HepG2 (cell line): ENCODE measurements around the gene AGO4. TPM values are rescaled to one million over a fixed set of nuclear protein-coding genes. Genes with fewer than 3 reads are reported as not detected.
A peak's percentile ranks its signal among the peaks of the same experiment; 100 is the strongest.

Source experiments
- ATAC-seq: fragments of 200-7000 bp; cut with Tn5 transposase; 3 replicates; pipeline ENCODE4 v1.9.1; 2020; ENCODE audit warnings: mild to moderate bottlenecking, moderate library complexity
- BruUV-seq: library from RNA; stranded (reverse); fragments of 400-500 nt; replicated peaks from 2 replicates; lab custom pipeline; 2021; lab: Mats Ljungman, UMichigan
- CTCF ChIA-PET: fragments of 300-600 bp; formaldehyde crosslinking; extraction: SDS; loops from one replicate; lab custom pipeline; 2021; ENCODE audit warnings: low total read pairs, inconsistent platforms, low intra/inter-chr PET ratio; lab: Yijun Ruan, JAX
- POLR2A ChIA-PET: fragments of 350-600 bp; sonication (Branson Sonifier 250); formaldehyde crosslinking; loops from one replicate; lab custom pipeline; 2020; ENCODE audit warnings: antibody characterized with exemption, inconsistent platforms; lab: Yijun Ruan, JAX
- DNase-seq: peaks from one replicate; pipeline ENCODE4 v3.0.0-alpha.2; 2015; ENCODE audit warnings: low spot score
- FAIRE-seq: peaks from 3 replicates; lab custom pipeline; 2011; peaks lifted over from hg19 to GRCh38; lab: Jason Lieb, UNC
- H2AFZ ChIP-seq: one replicate; pipeline ENCODE4 v1.6.1; 2011; ENCODE audit warnings: low read length, inconsistent platforms
- H3K27ac ChIP-seq: fragments of 300-600 bp; 3 replicates; pipeline ENCODE4 v1.8.0; 2011; ENCODE audit warnings: mixed run types, mild to moderate bottlenecking, mixed read lengths, low read length, inconsistent platforms; ENCODE audit not compliant: insufficient read depth; ENCODE audit errors: extremely low read length
- H3K27me3 ChIP-seq, 2 experiments: fragments of 200-600 bp in 1 of 2; 2 replicates in 1 of 2; 3 replicates in 1 of 2; pipeline versions ENCODE4 v1.6.0 to v1.8.0; 2011; ENCODE audit warnings: low read length in 2 of 2, mild to moderate bottlenecking in 2 of 2, moderate library complexity in 2 of 2, inconsistent platforms in 1 of 2; ENCODE audit not compliant: insufficient read depth in 2 of 2, control insufficient read depth in 1 of 2
- H3K36me3 ChIP-seq, 2 experiments: fragments of 200-600 bp in 1 of 2; replicated peaks in 1 of 2; 2 replicates in 1 of 2; 3 replicates in 1 of 2; pipeline versions ENCODE4 v1.5.1 to v1.8.0; 2011; ENCODE audit warnings: low read length in 2 of 2, inconsistent platforms in 1 of 2; ENCODE audit not compliant: insufficient read depth in 2 of 2, control insufficient read depth in 1 of 2
- H3K4me1 ChIP-seq: 2 replicates; pipeline ENCODE4 v1.5.1; 2012; ENCODE audit warnings: low read length, inconsistent platforms; ENCODE audit not compliant: insufficient read depth
- H3K4me2 ChIP-seq: 2 replicates; pipeline ENCODE4 v1.6.0; 2011; ENCODE audit warnings: low read depth, low read length, inconsistent platforms
- H3K4me3 ChIP-seq, 3 experiments: fragments of 200-600 bp in 1 of 3; sonication (generic), shearing (Covaris generic) in 1 of 3; replicated peaks in 1 of 3; 2 replicates each; pipeline ENCODE4 v1.5.1; 2011 to 2016; ENCODE audit warnings: low read length in 3 of 3, inconsistent platforms in 2 of 3, low read depth in 2 of 3, mild to moderate bottlenecking in 2 of 3, control low read depth in 1 of 3, mixed read lengths in 1 of 3; ENCODE audit not compliant: insufficient read depth in 1 of 3
- H3K79me2 ChIP-seq: one replicate; pipeline ENCODE4 v1.6.1; 2011; ENCODE audit warnings: low read length, inconsistent platforms; ENCODE audit not compliant: insufficient read depth
- H3K9ac ChIP-seq: 2 replicates; pipeline ENCODE4 v1.6.0; 2011; ENCODE audit warnings: mild to moderate bottlenecking, low read depth, low read length, inconsistent platforms; ENCODE audit not compliant: insufficient read depth
- H3K9me3 ChIP-seq: 2 replicates; pipeline ENCODE4 v1.5.1; 2012; ENCODE audit warnings: mild to moderate bottlenecking, low read length
- H4K20me1 ChIP-seq: 2 replicates; pipeline ENCODE4 v1.6.0; 2011; ENCODE audit warnings: inconsistent platforms, mild to moderate bottlenecking, low read length, moderate library complexity; ENCODE audit not compliant: insufficient read depth
- CC2D1A ChIP-seq: sonication (generic); formaldehyde crosslinking; IDR thresholded peaks from 2 replicates; pipeline ENCODE4 v1.8.1; 2023; ENCODE audit warnings: mild to moderate bottlenecking, missing genetic modification reagents
- GABPA ChIP-seq, 2 experiments: IDR thresholded peaks; 2 replicates each; pipeline ENCODE4 v1.6.1; 2011 to 2016; ENCODE audit warnings: low read depth in 2 of 2, low read length in 1 of 2, missing biosample characterization in 1 of 2, missing genetic modification characterization in 1 of 2
- HCFC1 ChIP-seq: fragments of 150-350 bp; IDR thresholded peaks from 2 replicates; pipeline ENCODE4 v1.6.1; 2014; ENCODE audit warnings: low read depth, low read length
- HOXA5 ChIP-seq: sonication (generic); formaldehyde crosslinking; IDR thresholded peaks from 2 replicates; pipeline ENCODE4 v1.4.0; 2020; ENCODE audit warnings: missing genetic modification reagents
- KLF13 ChIP-seq: sonication (generic); formaldehyde crosslinking; IDR thresholded peaks from 2 replicates; pipeline ENCODE4 v1.4.0; 2020; ENCODE audit warnings: mild to moderate bottlenecking, missing genetic modification reagents
- MED1 ChIP-seq: sonication (generic); formaldehyde crosslinking; IDR thresholded peaks from 2 replicates; pipeline ENCODE4 v1.4.0; 2020; ENCODE audit warnings: missing genetic modification reagents
- NR2C2 ChIP-seq: sonication (generic); formaldehyde crosslinking; IDR thresholded peaks from 2 replicates; pipeline ENCODE4 v1.4.0; 2020; ENCODE audit warnings: missing genetic modification reagents, mild to moderate bottlenecking, moderate library complexity, borderline replicate concordance
- POGK ChIP-seq: sonication (generic); formaldehyde crosslinking; conservative IDR thresholded peaks from 2 replicates; pipeline ENCODE4 v1.8.0; 2022; ENCODE audit warnings: mild to moderate bottlenecking, moderate library complexity, missing genetic modification reagents
- RAD51 ChIP-seq: fragments of 450-650 bp; IDR thresholded peaks from 2 replicates; pipeline ENCODE4 v1.6.1; 2016; ENCODE audit warnings: borderline replicate concordance
- WGBS: methylation state at CpG from one replicate; pipeline ENCODE4 v1.1.6; 2017; ENCODE audit warnings: low lambda C conversion rate; 5-methylcytosine and 5-hydroxymethylcytosine counted together
- in situ Hi-C: cut with HindIII; loops from 2 replicates; pipeline ENCODE4 v1.10.0; 2017; ENCODE audit warnings: low pct_unique_long_range_greater_than_20kb; ENCODE audit not compliant: extremely low pct_ligation_motif_present
- intact Hi-C: fragments of 100-400 bp; cut with micrococcal nuclease; formaldehyde crosslinking; loops from one replicate; pipeline ENCODE4 v1.10.0; 2022; ENCODE audit not compliant: unreplicated experiment
- polyA plus RNA-seq, 8 experiments: library from polyadenylated mRNA; depleted of rRNA in 3 of 8; stranded (reverse) in 7 of 8; unstranded in 1 of 8; fragments of >200 nt; fragmentation: Illumina TruSeq in 4 of 8; extraction: Trizol in 4 of 8; gene quantifications; 2 replicates each; pipeline versions ENCODE4 v1.2.1 to v1.2.3, GENCODE V29; 2011 to 2016; ENCODE audit warnings: low read depth in 4 of 8, missing spikeins in 1 of 8, mixed read lengths in 1 of 8; ENCODE audit not compliant: insufficient read depth in 1 of 8
- total RNA-seq, 5 experiments: library from RNA; depleted of rRNA; stranded (reverse); fragments of >200 nt; fragmentation: Illumina TruSeq; extraction: Trizol; gene quantifications; 2 replicates each; pipeline ENCODE4 v1.2.3, GENCODE V29; 2016; ENCODE audit warnings: low read depth in 1 of 5
- TF ChIP-seq, protein P1 (sequence below): sonication (generic); formaldehyde crosslinking; IDR thresholded peaks from 2 replicates; pipeline ENCODE4 v1.5.0; 2020; ENCODE audit warnings: mild to moderate bottlenecking, missing genetic modification reagents, borderline replicate concordance
- TF ChIP-seq, protein P2 (sequence below): IDR thresholded peaks from 2 replicates; pipeline ENCODE4 v1.4.0; 2020; ENCODE audit warnings: mild to moderate bottlenecking, missing genetic modification reagents

Gene AGO4
- total and polyA plus RNA-seq, 2 of the 13 experiments (the other 11 are each of a cell fraction or from before 2014, with no cell fraction given): 6.0 to 13.8 TPM

- peak; percentile 34 for FAIRE-seq
- H3K79me2 ChIP-seq: no peaks in the 10 kb centered on the region
- intact Hi-C loops: no loop called here
- TF ChIP-seq CC2D1A (CRISPR knock-in tag) (no peak), RAD51 (no peak), HCFC1 (no peak), NR2C2 (CRISPR knock-in tag) (no peak), POGK (CRISPR knock-in tag) (no peak), KLF13 (CRISPR knock-in tag) (no peak), GABPA (IDR thresholded peaks at IDR 0.05; ENCODE audit: low read depth, low read length) (no peak), GABPA (CRISPR knock-in tag; IDR thresholded peaks at IDR 0.05; ENCODE audit: low read depth) (no peak), MED1 (CRISPR knock-in tag) (0 out of 2 replicates have a peak, but pooled peaks have one; percentile 33), HOXA5 (CRISPR knock-in tag) (0 out of 2 replicates have a peak, but pooled peaks have one; percentile 60)
- TF ChIP-seq, protein P1, sequence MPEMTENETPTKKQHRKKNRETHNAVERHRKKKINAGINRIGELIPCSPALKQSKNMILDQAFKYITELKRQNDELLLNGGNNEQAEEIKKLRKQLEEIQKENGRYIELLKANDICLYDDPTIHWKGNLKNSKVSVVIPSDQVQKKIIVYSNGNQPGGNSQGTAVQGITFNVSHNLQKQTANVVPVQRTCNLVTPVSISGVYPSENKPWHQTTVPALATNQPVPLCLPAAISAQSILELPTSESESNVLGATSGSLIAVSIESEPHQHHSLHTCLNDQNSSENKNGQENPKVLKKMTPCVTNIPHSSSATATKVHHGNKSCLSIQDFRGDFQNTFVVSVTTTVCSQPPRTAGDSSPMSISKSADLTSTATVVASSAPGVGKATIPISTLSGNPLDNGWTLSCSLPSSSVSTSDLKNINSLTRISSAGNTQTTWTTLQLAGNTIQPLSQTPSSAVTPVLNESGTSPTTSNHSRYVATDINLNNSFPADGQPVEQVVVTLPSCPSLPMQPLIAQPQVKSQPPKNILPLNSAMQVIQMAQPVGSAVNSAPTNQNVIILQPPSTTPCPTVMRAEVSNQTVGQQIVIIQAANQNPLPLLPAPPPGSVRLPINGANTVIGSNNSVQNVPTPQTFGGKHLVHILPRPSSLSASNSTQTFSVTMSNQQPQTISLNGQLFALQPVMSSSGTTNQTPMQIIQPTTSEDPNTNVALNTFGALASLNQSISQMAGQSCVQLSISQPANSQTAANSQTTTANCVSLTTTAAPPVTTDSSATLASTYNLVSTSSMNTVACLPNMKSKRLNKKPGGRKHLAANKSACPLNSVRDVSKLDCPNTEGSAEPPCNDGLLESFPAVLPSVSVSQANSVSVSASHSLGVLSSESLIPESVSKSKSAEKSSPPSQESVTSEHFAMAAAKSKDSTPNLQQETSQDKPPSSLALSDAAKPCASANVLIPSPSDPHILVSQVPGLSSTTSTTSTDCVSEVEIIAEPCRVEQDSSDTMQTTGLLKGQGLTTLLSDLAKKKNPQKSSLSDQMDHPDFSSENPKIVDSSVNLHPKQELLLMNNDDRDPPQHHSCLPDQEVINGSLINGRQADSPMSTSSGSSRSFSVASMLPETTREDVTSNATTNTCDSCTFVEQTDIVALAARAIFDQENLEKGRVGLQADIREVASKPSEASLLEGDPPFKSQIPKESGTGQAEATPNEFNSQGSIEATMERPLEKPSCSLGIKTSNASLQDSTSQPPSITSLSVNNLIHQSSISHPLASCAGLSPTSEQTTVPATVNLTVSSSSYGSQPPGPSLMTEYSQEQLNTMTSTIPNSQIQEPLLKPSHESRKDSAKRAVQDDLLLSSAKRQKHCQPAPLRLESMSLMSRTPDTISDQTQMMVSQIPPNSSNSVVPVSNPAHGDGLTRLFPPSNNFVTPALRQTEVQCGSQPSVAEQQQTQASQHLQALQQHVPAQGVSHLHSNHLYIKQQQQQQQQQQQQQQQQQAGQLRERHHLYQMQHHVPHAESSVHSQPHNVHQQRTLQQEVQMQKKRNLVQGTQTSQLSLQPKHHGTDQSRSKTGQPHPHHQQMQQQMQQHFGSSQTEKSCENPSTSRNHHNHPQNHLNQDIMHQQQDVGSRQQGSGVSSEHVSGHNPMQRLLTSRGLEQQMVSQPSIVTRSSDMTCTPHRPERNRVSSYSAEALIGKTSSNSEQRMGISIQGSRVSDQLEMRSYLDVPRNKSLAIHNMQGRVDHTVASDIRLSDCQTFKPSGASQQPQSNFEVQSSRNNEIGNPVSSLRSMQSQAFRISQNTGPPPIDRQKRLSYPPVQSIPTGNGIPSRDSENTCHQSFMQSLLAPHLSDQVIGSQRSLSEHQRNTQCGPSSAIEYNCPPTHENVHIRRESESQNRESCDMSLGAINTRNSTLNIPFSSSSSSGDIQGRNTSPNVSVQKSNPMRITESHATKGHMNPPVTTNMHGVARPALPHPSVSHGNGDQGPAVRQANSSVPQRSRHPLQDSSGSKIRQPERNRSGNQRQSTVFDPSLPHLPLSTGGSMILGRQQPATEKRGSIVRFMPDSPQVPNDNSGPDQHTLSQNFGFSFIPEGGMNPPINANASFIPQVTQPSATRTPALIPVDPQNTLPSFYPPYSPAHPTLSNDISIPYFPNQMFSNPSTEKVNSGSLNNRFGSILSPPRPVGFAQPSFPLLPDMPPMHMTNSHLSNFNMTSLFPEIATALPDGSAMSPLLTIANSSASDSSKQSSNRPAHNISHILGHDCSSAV (CRISPR knock-in tag): no peak
- TF ChIP-seq, protein P2, sequence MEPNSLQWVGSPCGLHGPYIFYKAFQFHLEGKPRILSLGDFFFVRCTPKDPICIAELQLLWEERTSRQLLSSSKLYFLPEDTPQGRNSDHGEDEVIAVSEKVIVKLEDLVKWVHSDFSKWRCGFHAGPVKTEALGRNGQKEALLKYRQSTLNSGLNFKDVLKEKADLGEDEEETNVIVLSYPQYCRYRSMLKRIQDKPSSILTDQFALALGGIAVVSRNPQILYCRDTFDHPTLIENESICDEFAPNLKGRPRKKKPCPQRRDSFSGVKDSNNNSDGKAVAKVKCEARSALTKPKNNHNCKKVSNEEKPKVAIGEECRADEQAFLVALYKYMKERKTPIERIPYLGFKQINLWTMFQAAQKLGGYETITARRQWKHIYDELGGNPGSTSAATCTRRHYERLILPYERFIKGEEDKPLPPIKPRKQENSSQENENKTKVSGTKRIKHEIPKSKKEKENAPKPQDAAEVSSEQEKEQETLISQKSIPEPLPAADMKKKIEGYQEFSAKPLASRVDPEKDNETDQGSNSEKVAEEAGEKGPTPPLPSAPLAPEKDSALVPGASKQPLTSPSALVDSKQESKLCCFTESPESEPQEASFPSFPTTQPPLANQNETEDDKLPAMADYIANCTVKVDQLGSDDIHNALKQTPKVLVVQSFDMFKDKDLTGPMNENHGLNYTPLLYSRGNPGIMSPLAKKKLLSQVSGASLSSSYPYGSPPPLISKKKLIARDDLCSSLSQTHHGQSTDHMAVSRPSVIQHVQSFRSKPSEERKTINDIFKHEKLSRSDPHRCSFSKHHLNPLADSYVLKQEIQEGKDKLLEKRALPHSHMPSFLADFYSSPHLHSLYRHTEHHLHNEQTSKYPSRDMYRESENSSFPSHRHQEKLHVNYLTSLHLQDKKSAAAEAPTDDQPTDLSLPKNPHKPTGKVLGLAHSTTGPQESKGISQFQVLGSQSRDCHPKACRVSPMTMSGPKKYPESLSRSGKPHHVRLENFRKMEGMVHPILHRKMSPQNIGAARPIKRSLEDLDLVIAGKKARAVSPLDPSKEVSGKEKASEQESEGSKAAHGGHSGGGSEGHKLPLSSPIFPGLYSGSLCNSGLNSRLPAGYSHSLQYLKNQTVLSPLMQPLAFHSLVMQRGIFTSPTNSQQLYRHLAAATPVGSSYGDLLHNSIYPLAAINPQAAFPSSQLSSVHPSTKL (CRISPR knock-in tag): 0 out of 2 replicates have a peak, but pooled peaks have one; percentile 18
Measured at GRCh38 chr1:35876988-35877387, 69.2 kb downstream of the AGO4 start.

More at GRCh38 chr1:35876988-35877387, 69.2 kb downstream of the AGO4 start:
- Histone ChIP-seq H3K27ac (no peak overlapping the region), H3K36me3 (no peaks in the 10 kb centered on the region), H4K20me1 (no peaks in the 10 kb centered on the region), H3K27me3 (no peaks in the 10 kb centered on the region), H2AFZ (no peak overlapping the region), H3K9me3 (no peaks in the 10 kb centered on the region), H3K4me1 (peaks cover 26% of the 10 kb centered on the region), H3K4me2 (no peak overlapping the region), H3K4me3 (no peak overlapping the region), H3K9ac (no peak overlapping the region)
- BruUV-seq: no TSS peak
- in situ Hi-C loops: no loop called here
- ChIA-PET POLR2A (no interaction called here), CTCF (no interaction called here)
- WGBS: 22% methylated on average over 5 of the region's 5 CpGs
- ATAC-seq (peak; percentile 81), DNase-seq (no peak)
